ENCODE results near the gene LTB4R2.

LTB4R2 gene

GRCh38 chr14:24321212-24321975 lies 11.5 kb downstream of the LTB4R2 start:
- DNase-seq = no peak

- no peak for DNase-seq
Measured at GRCh38 chr14:24322672-24323071, 12.7 kb downstream of the LTB4R2 start.

GRCh38 chr14:24323341-24323740 lies 13.4 kb downstream of the LTB4R2 start:
- DNase-seq = no peak

- DNase-seq = no peak
Measured at GRCh38 chr14:24324024-24324423, 14.1 kb downstream of the LTB4R2 start.

GRCh38 chr14:24325041-24325530 lies 15.1 kb downstream of the LTB4R2 start:
- no peak for DNase-seq

- no peak for DNase-seq
Measured at GRCh38 chr14:24325963-24326362, 16.0 kb downstream of the LTB4R2 start.

GRCh38 chr14:24327303-24327702 lies 17.4 kb downstream of the LTB4R2 start:
- DNase-seq = no peak

GRCh38 chr14:24327914-24328313 lies 18.0 kb downstream of the LTB4R2 start:
- DNase-seq = peak; percentile 39

GRCh38 chr14:24329073-24329663 lies 19.2 kb downstream of the LTB4R2 start:
- DNase-seq = no peak

GRCh38 chr14:24329736-24330135 lies 19.8 kb downstream of the LTB4R2 start:
- peak; percentile 82 for DNase-seq

- DNase-seq = no peak
Measured at GRCh38 chr14:24330973-24331674, 21.2 kb downstream of the LTB4R2 start.

GRCh38 chr14:24331731-24332267 lies 21.9 kb downstream of the LTB4R2 start:
- no peak for DNase-seq

- peak; percentile 94 for DNase-seq
Measured at GRCh38 chr14:24332268-24332993, 22.5 kb downstream of the LTB4R2 start.

GRCh38 chr14:24334431-24335291 lies 24.7 kb downstream of the LTB4R2 start, which contains the start of gene ADCY4:
ADCY4 (minus strand) TSS chr14:24335071; CDS start chr14:24334652, 419 bp downstream.
- DNase-seq = no peak

- no peak for DNase-seq
Measured at GRCh38 chr14:24335461-24336171, 25.7 kb downstream of the LTB4R2 start.

GRCh38 chr14:24337144-24337823 lies 27.3 kb downstream of the LTB4R2 start:
- no peak for DNase-seq

GRCh38 chr14:24337824-24338175 lies 27.9 kb downstream of the LTB4R2 start:
- no peak for DNase-seq

- no peak for DNase-seq
Measured at GRCh38 chr14:24338843-24339242, 28.9 kb downstream of the LTB4R2 start.

- peak; percentile 70 for DNase-seq
Measured at GRCh38 chr14:24339284-24340151, 29.6 kb downstream of the LTB4R2 start, which contains the start of gene RIPK3. RIPK3 (minus strand) TSS chr14:24339991; CDS start chr14:24339826, 165 bp downstream.
